NT2/D1 (cell line): ENCODE data around the gene SRRM1.

Experiments
- YY1 ChIP-seq: IDR thresholded peaks from 2 replicates; pipeline ENCODE4 v1.6.1; 2011; ENCODE audit not compliant: insufficient read length, insufficient read depth
- ZNF274 ChIP-seq: IDR thresholded peaks from 2 replicates; pipeline ENCODE4 v1.6.1; 2011; ENCODE audit warnings: mild to moderate bottlenecking, low read depth, low read length

GRCh38 chr1:24704411-24705259 lies 61.5 kb downstream of the SRRM1 start:
- TF ChIP-seq ZNF274 (no peak), YY1 (no peak)
